Measurements from ENCODE around the gene WFDC10B.
"Not testable (repeated sequence)": the region's sequence is repeated elsewhere in the genome, so short reads cannot be mapped to it uniquely, and the experiment has no call there.

Gene WFDC10B

DNA sequence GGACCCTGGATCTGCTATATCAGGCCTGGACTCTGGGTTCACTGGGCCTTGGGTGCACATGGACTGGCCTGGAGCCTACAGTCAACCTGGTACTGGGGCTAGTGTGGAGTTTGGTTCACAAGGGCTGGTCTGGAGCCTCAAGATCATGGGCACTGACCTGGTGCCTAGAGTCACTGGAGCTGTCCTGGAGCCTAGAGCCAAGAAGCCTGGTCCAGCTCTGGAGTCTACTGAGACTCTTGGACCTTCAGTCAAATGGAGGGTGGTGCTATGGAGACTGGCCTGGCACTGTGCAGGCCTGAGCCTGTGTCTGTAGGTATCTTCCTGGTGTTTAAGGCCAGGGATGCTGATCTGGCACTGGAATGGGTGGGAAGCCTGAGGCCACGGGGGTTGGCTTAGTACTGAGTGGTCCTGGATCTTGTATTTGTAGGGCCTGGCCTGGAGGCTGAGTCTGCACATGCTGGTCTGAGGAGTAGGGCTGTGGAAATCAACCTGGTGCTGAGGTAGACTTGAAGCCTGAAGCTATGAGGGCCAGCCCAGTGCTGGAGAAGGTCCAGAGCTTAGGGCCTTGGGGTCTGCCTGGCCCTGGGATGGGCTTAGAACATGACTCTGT is 57.3 kb downstream of the WFDC10B start:
- no peak for DNase-seq (ENCODE audit: low spot score)

DNA sequence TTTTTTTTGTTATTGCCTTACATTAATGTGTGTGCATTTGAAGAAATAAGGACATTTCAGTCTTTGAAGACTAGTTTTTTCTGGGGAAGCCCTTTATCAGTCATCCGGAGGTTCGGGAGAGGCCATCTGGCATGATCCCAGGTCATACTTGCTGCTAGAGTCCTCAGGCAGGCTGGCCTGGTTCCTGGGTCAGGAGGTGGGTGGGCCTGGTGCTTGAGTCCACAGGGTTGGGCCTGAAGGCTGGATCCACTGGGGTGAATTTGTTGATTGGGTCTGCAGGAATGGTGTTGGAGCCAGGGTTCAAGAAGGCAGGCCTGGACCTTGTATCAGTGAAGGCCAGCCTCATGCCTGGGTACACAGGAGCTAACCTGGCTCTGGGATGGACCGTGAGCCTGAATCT is 57.9 kb downstream of the WFDC10B start:
- no peak for DNase-seq (ENCODE audit: low spot score)

DNA sequence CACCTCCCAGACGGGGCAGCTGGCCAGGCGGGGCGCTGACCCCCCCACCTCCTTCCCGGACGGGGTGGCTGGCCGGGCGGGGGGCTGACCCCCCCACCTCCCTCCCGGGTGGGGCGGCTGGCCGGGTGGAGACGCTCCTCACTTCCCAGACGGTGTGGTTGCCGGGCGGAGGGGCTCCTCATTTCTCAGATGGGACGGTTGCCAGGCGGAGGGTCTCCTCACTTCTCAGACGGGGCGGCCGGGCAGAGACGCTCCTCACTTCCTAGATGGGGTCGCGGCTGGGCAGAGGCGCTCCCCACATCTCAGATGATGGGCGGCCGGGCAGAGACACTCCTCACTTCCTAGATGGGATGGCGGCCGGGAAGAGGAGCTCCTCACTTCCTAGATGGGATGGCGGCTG is 59.0 kb downstream of the WFDC10B start:
- DNase-seq (ENCODE audit: low spot score): not testable (repeated sequence)

DNA sequence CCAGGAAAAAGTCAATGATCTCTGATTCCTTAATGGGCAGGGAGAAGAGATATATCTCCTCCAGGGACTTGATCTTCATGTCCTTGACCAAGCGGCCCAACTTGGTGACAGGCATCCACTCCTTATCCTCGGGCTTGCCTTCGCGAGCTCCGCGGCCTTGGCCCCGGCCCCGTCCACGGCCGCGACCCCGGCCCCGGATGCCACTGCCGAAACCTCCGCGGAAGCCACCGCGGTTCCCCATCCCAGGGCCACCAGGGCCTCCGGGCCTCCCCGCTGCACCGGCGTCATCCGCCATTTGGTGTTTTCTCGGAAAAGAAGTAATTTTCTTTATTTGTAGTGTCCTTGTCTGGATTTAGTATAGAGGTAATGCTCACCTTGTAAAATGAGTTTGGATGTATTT is 63.7 kb downstream of the WFDC10B start:
- DNase-seq (ENCODE audit: low spot score): not testable (repeated sequence)

DNA sequence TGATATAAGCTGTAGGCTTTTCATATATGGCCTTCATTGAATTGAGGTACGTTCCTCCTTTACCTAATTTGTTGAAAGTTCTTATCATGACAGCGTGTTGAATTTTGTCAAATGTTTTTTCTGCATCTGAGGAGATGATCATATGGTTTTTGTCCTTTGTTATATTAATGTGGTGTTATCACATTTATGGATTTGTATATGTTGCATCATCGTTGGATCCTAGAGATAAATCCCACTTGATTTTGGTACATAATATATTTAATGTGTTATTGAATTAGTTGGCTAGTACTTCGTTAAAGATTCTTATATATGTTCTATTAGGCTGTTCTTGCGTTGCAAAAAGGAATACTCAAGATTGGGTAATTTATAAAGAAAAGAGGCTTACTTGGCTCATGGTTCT is 65.1 kb downstream of the WFDC10B start:
- no peak for DNase-seq (ENCODE audit: low spot score)

DNA sequence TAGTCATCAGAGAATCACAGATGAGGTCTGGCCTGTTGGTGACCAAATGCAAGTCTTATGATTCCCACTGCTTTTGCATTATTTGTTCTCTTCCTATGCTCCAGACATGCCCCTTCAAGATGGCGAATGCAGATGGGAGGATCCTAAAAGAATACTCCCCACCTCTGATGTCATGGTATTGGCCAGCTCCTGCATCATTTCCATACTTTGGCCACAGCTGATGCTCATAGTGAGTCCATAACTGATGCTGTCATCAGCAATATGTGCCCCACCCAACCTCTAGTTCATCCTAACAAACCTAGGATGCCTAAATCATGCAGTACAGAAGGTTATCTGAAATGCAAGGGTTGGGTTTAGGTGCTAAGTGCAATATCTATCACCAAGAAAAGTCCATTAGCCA is 68.3 kb downstream of the WFDC10B start:
- DNase-seq (ENCODE audit: low spot score): no peak
